Heart right ventricle (tissue), 16 donors: ENCODE results near the gene ZNF662. TPM values are rescaled to one million over a fixed set of nuclear protein-coding genes. Genes with fewer than 3 reads are reported as not detected.

ENCODE experiments used
- ATAC-seq, 8 donors: fragments of 200-7000 bp; cut with Tn5 transposase; one replicate each; pipeline ENCODE4 v1.9.1; 2020; ENCODE audit warnings: mild to moderate bottlenecking in 8 of 8, moderate library complexity in 8 of 8, moderate number of reproducible peaks in 1 of 8
- DNase-seq, 2 donors: peaks; one replicate each; pipeline ENCODE4 v3.0.0-alpha.2; 2020
- H3K27ac ChIP-seq, 10 donors: fragments of 200-600 bp; sonication (generic) in 2 of 10; one replicate each; pipeline versions ENCODE4 v1.5.0 to v1.8.0; 2020 to 2022; ENCODE audit warnings: mild to moderate bottlenecking in 3 of 10
- H3K27me3 ChIP-seq, 7 donors: fragments of 200-600 bp; one replicate each; pipeline ENCODE4 v1.8.0; 2021 to 2022; ENCODE audit warnings: mild to moderate bottlenecking in 2 of 7
- H3K36me3 ChIP-seq, 9 donors: fragments of 200-600 bp; sonication (generic) in 1 of 9; one replicate each; pipeline versions ENCODE4 v1.5.0 to v1.8.0; 2020 to 2022; ENCODE audit warnings: mild to moderate bottlenecking in 2 of 9
- H3K4me1 ChIP-seq, 9 donors: fragments of 200-600 bp; sonication (generic) in 1 of 9; one replicate each; pipeline versions ENCODE4 v1.5.0 to v1.8.0; 2020 to 2022; ENCODE audit warnings: mild to moderate bottlenecking in 4 of 9
- H3K4me3 ChIP-seq, 10 donors: fragments of 200-600 bp; sonication (generic) in 2 of 10; one replicate each; pipeline versions ENCODE4 v1.5.0 to v1.8.0; 2020 to 2022; ENCODE audit warnings: mild to moderate bottlenecking in 7 of 10, moderate library complexity in 2 of 10
- H3K9me3 ChIP-seq, 11 donors: fragments of 200-600 bp in 10 of 11; sonication (generic) in 2 of 11; one replicate each; pipeline versions ENCODE4 v1.5.0 to v1.8.0; 2013 to 2022; ENCODE audit warnings: mild to moderate bottlenecking in 2 of 11, control low read depth in 1 of 11, moderate library complexity in 1 of 11
- WGBS, 2 donors: extraction: QIAGEN DNeasy Blood & Tissue Kit; methylation state at CpG; one replicate each; pipeline ENCODE4 v1.1.7; 2013; ENCODE audit warnings: inconsistent platforms in 1 of 2; 5-methylcytosine and 5-hydroxymethylcytosine counted together
- intact Hi-C, 10 donors: fragments of 100-400 bp; cut with DNase I; formaldehyde crosslinking; loops; one replicate each; pipeline versions ENCODE4 v1.11.1 to v1.14.2; 2022
- polyA plus RNA-seq, 2 donors: library from polyadenylated mRNA; stranded (reverse); fragments of 200-250 nt; gene quantifications; one replicate each; pipeline ENCODE4 v1.2.3, GENCODE V29; 2013
- total RNA-seq, 10 donors: library from RNA; stranded (reverse); fragmentation: NEBNext Ultra II Directional in 3 of 10; extraction: Animal tissue kit (Norgen Biotek cat#: 25700) in 3 of 10; gene quantifications; one replicate each; pipeline versions ENCODE4 v1.2.1 to v1.2.4, GENCODE V29; 2021 to 2023
- TF ChIP-seq, protein P1 (sequence below), 9 donors: fragments of 200-600 bp; sonication (generic) in 2 of 9; IDR thresholded peaks; one replicate each; pipeline versions ENCODE4 v1.5.0 to v1.8.0; 2021 to 2022; ENCODE audit warnings: antibody characterized with exemption in 9 of 9, mild to moderate bottlenecking in 5 of 9, moderate library complexity in 1 of 9
- donor health status: Arrhythmogenic right ventricular cardiomyopathy.
- donor health status: ischemic (EF 13 %, LVEDD 7.1; RV severe dilation, severe dysfunction).
- donor health status: healthy with polysubstance abuse.
- donor health status: DM: no; HTN: yes; CAD: no.
- donor health status: DM: no; HTN: no; CAD: no.
- donor health status: ischemic (EF 25% LVEDD 6.9; RV normal size, moderate dysfunction).
- donor health status: ischemic (EF 25% LVEDD 5.7; RV mildly dilated, moderate dysfunction).
- donor health status: healthy.
- donor health status: DM: yes; HTN: yes; CAD: no.
- donor health status: Ischemic cardiomyopathy.
- donor health status: ischemic (EF 35%, LVEDD 5.7; RV mildly dilated, moderate dysfunction).
- donor health status: nonischemic (EF 11% LVEDD 7.7; RV severe dilation, severe dysfunction).
- donor health status: DM: yes; HTN: yes; CAD: no.
- donor health status: PGD.
- donor health status: ischemic (EF 29% LVEDD 5.4; RV normal size, mild dysfunction).
- donor health status: nonischemic (EF 23%, LVEDD 6.1; RV moderate dilation, normal function).

Gene ZNF662
- total and polyA plus RNA-seq, 12 donors: 0.91 to 6.9 (median 5.2) TPM

DNA sequence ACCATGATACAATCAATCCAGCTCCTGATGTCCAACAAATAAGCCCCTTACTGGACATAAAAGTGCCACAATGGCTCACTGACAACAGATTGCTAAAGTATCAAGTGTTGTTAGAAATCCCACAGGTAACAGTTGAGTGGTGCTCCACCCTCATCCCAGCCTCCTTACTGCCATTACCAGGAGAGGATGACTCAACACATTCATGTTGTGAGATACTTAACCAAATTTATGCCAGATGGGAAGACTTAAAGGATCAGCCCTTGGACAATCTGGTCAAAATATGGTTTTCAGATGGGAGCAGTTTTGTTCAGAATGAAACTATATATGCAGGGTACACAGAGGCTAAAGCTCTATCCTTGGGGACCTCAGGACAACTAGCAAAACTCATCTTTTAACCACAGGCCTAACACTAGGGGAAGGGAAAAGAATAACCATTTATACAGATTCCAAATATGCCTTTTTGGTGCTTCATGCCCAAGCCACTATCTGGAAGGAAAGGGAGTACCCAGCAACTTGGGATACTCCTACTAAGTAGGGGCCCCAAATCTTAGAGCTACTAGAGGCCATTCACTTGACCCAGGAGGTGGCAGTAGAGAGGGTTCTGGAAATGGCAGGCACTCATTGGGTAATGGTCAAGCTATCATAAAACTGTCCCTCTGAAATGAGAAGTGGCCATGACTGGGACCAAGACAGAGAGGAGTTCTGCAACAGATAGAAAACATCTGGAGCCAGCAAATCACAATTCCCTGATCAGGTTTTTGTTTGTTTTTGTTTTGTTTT, 6.9 kb upstream of the ZNF662 start:
- ATAC-seq (no peak), DNase-seq (no peak)
- Histone ChIP-seq H3K36me3 (no peaks in the 10 kb centered on the region), H3K4me3 (no peak overlapping the region), H3K27me3 (no peaks in the 10 kb centered on the region), H3K27ac (no peak overlapping the region), H3K4me1 (no peaks in the 10 kb centered on the region), H3K9me3 (no peaks in the 10 kb centered on the region)
- TF ChIP-seq, protein P1, sequence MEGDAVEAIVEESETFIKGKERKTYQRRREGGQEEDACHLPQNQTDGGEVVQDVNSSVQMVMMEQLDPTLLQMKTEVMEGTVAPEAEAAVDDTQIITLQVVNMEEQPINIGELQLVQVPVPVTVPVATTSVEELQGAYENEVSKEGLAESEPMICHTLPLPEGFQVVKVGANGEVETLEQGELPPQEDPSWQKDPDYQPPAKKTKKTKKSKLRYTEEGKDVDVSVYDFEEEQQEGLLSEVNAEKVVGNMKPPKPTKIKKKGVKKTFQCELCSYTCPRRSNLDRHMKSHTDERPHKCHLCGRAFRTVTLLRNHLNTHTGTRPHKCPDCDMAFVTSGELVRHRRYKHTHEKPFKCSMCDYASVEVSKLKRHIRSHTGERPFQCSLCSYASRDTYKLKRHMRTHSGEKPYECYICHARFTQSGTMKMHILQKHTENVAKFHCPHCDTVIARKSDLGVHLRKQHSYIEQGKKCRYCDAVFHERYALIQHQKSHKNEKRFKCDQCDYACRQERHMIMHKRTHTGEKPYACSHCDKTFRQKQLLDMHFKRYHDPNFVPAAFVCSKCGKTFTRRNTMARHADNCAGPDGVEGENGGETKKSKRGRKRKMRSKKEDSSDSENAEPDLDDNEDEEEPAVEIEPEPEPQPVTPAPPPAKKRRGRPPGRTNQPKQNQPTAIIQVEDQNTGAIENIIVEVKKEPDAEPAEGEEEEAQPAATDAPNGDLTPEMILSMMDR (IDR thresholded peaks at IDR 0.05): no peak
- intact Hi-C loops: no loop called here

DNA sequence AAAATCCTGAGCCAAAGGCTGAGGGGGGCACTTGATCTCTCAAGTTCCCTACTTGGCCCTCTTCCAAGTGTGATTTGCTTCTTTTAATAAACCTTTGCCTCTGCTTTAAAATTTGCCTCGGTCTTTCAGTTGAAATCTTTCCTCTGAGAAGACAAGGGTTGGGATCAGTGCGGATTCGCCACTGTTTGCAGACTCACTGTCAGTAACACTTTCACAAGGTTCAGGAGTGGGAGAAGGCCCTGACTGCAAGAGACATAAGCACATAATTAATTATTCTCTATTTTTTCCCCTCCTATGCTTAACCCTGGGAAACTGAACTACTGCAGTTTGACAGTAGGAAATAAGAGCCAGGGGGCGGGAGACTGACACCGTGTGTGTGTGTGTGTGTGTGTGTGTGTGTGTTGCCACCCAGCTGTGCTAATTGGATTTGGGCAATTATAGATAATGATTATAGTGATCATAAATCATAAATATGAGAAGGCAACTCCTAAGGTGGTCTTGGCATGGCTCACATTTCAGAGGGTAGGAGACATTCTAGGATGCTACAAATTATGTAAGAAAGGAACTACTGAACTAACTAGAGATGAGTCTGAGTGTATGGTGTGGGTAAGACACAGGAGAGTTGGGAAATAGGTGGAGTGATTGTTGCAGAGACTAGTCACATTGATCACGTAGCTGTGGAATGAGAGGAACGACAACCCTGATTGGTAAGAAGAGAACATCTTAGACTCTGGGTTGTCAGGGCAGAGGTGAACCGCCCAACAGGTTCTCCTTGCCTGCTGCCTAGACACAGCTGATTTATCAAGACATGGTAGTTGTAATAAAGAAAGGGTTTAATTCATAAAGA, 5.5 kb upstream of the ZNF662 start:
- H3K4me1 ChIP-seq: peaks cover 0 to 5% (median 2%) of the 10 kb centered on the region in 9 donors
- no peaks in the 10 kb centered on the region for H3K9me3 ChIP-seq
- no peak for ATAC-seq
- no peak for DNase-seq
- intact Hi-C loops: no loop called here
- no peaks in the 10 kb centered on the region for H3K36me3 ChIP-seq
- H3K4me3 ChIP-seq: no peak overlapping the region
- WGBS, 2 donors: 78 to 83% methylated on average over 8 of the region's 8 CpGs
- H3K27ac ChIP-seq: no peak overlapping the region
- TF ChIP-seq, protein P1 (IDR thresholded peaks at IDR 0.05): no peak
- H3K27me3 ChIP-seq: peaks cover 0 to 6% (median 0%) of the 10 kb centered on the region in 7 donors

DNA sequence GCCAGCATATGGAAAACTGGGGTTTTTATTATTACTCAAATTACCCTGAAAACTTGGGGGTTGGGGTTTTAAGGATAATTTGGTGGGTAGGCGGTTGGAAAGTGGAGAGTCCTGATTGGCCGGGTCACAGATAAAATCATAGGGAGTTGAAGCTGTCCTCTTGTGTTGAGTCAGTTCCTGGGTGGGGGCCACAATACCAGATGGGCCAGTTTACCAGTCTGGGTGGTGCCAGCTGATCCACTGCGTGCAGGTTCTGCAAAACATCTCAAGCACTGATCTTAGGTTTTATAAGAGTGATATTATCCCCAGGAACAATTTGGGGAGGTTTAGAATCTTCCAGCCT, 4.9 kb upstream of the ZNF662 start:
- no peaks in the 10 kb centered on the region for H3K9me3 ChIP-seq
- no peaks in the 10 kb centered on the region for H3K36me3 ChIP-seq
- TF ChIP-seq, protein P1 (IDR thresholded peaks at IDR 0.05): no peak
- H3K27me3 ChIP-seq: peaks cover 0 to 12% (median 0%) of the 10 kb centered on the region in 7 donors
- 73 to 85% methylated on average over 3 of the region's 3 CpGs for WGBS, 2 donors
- intact Hi-C loops: no loop called here
- H3K27ac ChIP-seq: no peak overlapping the region
- ATAC-seq (no peak), DNase-seq (no peak)
- peaks cover 0 to 9% (median 4%) of the 10 kb centered on the region in 9 donors for H3K4me1 ChIP-seq
- no peak overlapping the region for H3K4me3 ChIP-seq

DNA sequence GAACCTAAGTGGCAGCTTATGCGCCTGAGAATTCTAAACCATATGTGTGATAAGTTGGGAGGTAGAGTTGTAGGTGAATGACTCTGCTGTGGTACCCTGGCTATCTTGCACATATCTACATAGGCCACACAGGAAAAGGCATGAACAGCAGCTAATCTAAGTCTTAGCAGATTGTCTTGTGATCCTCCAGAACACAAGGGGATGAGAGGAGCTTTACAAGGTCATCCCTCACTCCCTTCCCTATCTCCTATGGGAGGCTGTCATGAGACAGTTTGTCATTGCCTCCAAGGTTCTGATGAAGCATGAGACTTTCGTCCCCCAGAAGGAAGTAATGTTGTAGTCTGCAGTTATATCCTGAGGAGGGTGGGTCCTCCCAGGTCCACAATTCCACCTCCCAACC, 3.7 kb upstream of the ZNF662 start:
- Histone ChIP-seq H3K27ac (no peak overlapping the region), H3K36me3 (no peaks in the 10 kb centered on the region), H3K4me1 (peaks cover 0 to 19% (median 15%) of the 10 kb centered on the region in 9 donors), H3K27me3 (peaks cover 0 to 22% (median 0%) of the 10 kb centered on the region in 7 donors), H3K4me3 (no peak overlapping the region), H3K9me3 (no peaks in the 10 kb centered on the region)
- TF ChIP-seq, protein P1 (IDR thresholded peaks at IDR 0.05): no peak
- intact Hi-C loops: no loop called here
- no peak for ATAC-seq
- 77 to 79% methylated on average over 2 of the region's 2 CpGs for WGBS, 2 donors
- no peak for DNase-seq
